A549 (cell line): ENCODE data around the gene PPM1M. TPM values are rescaled to one million over a fixed set of nuclear protein-coding genes. Genes with fewer than 3 reads are reported as not detected.

Experiments
- ATAC-seq, 2 experiments: fragments of 200-7000 bp in 1 of 2; fragments of >200 bp in 1 of 2; cut with Nextera tagmentation in 1 of 2; cut with Tn5 transposase in 1 of 2; 3 replicates each; pipeline versions ENCODE4 v1.8.0 to v1.9.1; 2018 to 2020; ENCODE audit warnings: mild to moderate bottlenecking in 1 of 2, moderate library complexity in 1 of 2
- CTCF ChIA-PET: fragments of 300-600 bp; sonication (Branson Sonifier 250); formaldehyde crosslinking; extraction: SDS; loops from one replicate; lab custom pipeline; 2021; ENCODE audit warnings: antibody characterized with exemption, inconsistent platforms; lab: Yijun Ruan, JAX
- POLR2A ChIA-PET: fragments of 350-600 bp; formaldehyde crosslinking; extraction: SDS; loops from one replicate; lab custom pipeline; 2021; ENCODE audit warnings: antibody characterized with exemption, inconsistent platforms; lab: Yijun Ruan, JAX
- DNase-seq, 2 experiments: peaks; one replicate each; pipeline versions ENCODE4 v3.0.0 to v3.0.0-alpha.2; 2011 to 2016; ENCODE audit warnings: low read depth in 1 of 2, low spot score in 1 of 2
- FAIRE-seq: peaks from 2 replicates; lab custom pipeline; 2011; peaks lifted over from hg19 to GRCh38; lab: Jason Lieb, UNC
- H3K27ac ChIP-seq, 2 experiments: fragments of >200 bp; sonication (Bioruptor Twin); formaldehyde crosslinking; 3 replicates each; pipeline ENCODE4 v1.5.1; 2016 to 2017
- H3K4me1 ChIP-seq: fragments of >200 bp; sonication (Bioruptor Twin); formaldehyde crosslinking; 3 replicates; pipeline ENCODE4 v1.6.1; 2016
- H3K4me2 ChIP-seq: fragments of >200 bp; sonication (Bioruptor Twin); formaldehyde crosslinking; 3 replicates; pipeline ENCODE4 v1.6.1; 2016
- H3K4me3 ChIP-seq: fragments of >200 bp; sonication (Bioruptor Twin); formaldehyde crosslinking; 3 replicates; pipeline ENCODE4 v1.5.1; 2016
- H3K9me3 ChIP-seq: fragments of >200 bp; sonication (Bioruptor Twin); formaldehyde crosslinking; 3 replicates; pipeline ENCODE4 v1.6.1; 2016
- ATOH8 ChIP-seq: fragments of 250-450 bp; sonication (Bioruptor Pico); IDR thresholded peaks from 2 replicates; pipeline ENCODE4 v1.5.0; 2020; ENCODE audit warnings: low read depth, mild to moderate bottlenecking, moderate library complexity
- BCL3 ChIP-seq: fragments of >200 bp; sonication (Bioruptor Twin); formaldehyde crosslinking; IDR thresholded peaks from 3 replicates; pipeline ENCODE4 v1.6.1; 2016
- CBX8 ChIP-seq: fragments of 200-600 bp; sonication (generic); IDR thresholded peaks from 2 replicates; pipeline ENCODE4 v1.6.1; 2016
- CEBPB ChIP-seq, 2 experiments: fragments of >200 bp in 1 of 2; sonication (Bioruptor Twin) in 1 of 2; formaldehyde crosslinking in 1 of 2; IDR thresholded peaks; 2 replicates each; pipeline ENCODE4 v1.6.1; 2012 to 2016
- CHD2 ChIP-seq: fragments of 150-350 bp; IDR thresholded peaks from 2 replicates; pipeline ENCODE4 v1.6.1; 2014; ENCODE audit warnings: low read length; ENCODE audit not compliant: partially characterized antibody
- ESRRA ChIP-seq: fragments of 150-350 bp; IDR thresholded peaks from 2 replicates; pipeline ENCODE4 v1.6.1; 2014; ENCODE audit warnings: mild to moderate bottlenecking, low read length, borderline replicate concordance
- GATA3 ChIP-seq: IDR thresholded peaks from 2 replicates; pipeline ENCODE4 v1.6.1; 2012; ENCODE audit warnings: borderline replicate concordance
- HES2 ChIP-seq: fragments of >200 bp; sonication (Bioruptor Twin); formaldehyde crosslinking; IDR thresholded peaks from 2 replicates; pipeline ENCODE4 v1.6.1; 2016
- HEYL ChIP-seq: fragments of 250-450 bp; sonication (Bioruptor Pico); IDR thresholded peaks from 2 replicates; pipeline ENCODE4 v1.8.0; 2021; ENCODE audit warnings: mild to moderate bottlenecking, moderate library complexity
- HOXA7 ChIP-seq: fragments of 250-450 bp; sonication (Bioruptor Pico); IDR thresholded peaks from 2 replicates; pipeline ENCODE4 v1.5.0; 2020; ENCODE audit warnings: mild to moderate bottlenecking, moderate library complexity
- HOXB5 ChIP-seq: fragments of 250-450 bp; sonication (Bioruptor Pico); IDR thresholded peaks from 2 replicates; pipeline ENCODE4 v1.5.0; 2020; ENCODE audit warnings: mild to moderate bottlenecking, moderate library complexity
- JUN ChIP-seq, 2 experiments: fragments of >200 bp; sonication (Bioruptor Twin); formaldehyde crosslinking; IDR thresholded peaks; 2 replicates in 1 of 2; 3 replicates in 1 of 2; pipeline ENCODE4 v1.6.1; 2016 to 2017
- KDM1A ChIP-seq: fragments of 200-600 bp; sonication (generic); IDR thresholded peaks from 2 replicates; pipeline ENCODE4 v1.6.1; 2016; ENCODE audit warnings: low read depth, mild to moderate bottlenecking
- MAFK ChIP-seq: fragments of 450-650 bp; IDR thresholded peaks from 2 replicates; pipeline ENCODE4 v1.6.1; 2014; ENCODE audit not compliant: partially characterized antibody
- MAX ChIP-seq: IDR thresholded peaks from 2 replicates; pipeline ENCODE4 v1.6.1; 2012
- NR3C1 ChIP-seq: fragments of >200 bp; sonication (Bioruptor Twin); formaldehyde crosslinking; IDR thresholded peaks from 3 replicates; pipeline ENCODE4 v1.6.1; 2017
- RAD21 ChIP-seq, 2 experiments: fragments of >200 bp in 1 of 2; sonication (Bioruptor Twin) in 1 of 2; formaldehyde crosslinking in 1 of 2; IDR thresholded peaks in 1 of 2; conservative IDR thresholded peaks in 1 of 2; 2 replicates in 1 of 2; 3 replicates in 1 of 2; pipeline ENCODE4 v1.6.1; 2012 to 2018; ENCODE audit warnings: inconsistent platforms in 1 of 2
- REST ChIP-seq: fragments of 200-600 bp; sonication (generic); IDR thresholded peaks from 2 replicates; pipeline ENCODE4 v1.6.1; 2016; ENCODE audit warnings: antibody characterized with exemption, mild to moderate bottlenecking, moderate library complexity
- RFX5 ChIP-seq: fragments of 450-650 bp; IDR thresholded peaks from 2 replicates; pipeline ENCODE4 v1.7.1; 2014; ENCODE audit warnings: antibody characterized with exemption, mild to moderate bottlenecking, moderate library complexity
- SMC3 ChIP-seq: fragments of >200 bp; sonication (Bioruptor Twin); formaldehyde crosslinking; IDR thresholded peaks from 3 replicates; pipeline ENCODE4 v1.6.1; 2018; ENCODE audit warnings: inconsistent platforms
- USF2 ChIP-seq: fragments of 450-650 bp; IDR thresholded peaks from 2 replicates; pipeline ENCODE4 v1.6.1; 2014; ENCODE audit warnings: antibody characterized with exemption
- WGBS: methylation state at CpG from one replicate; pipeline ENCODE4 v1.1.6; 2017; ENCODE audit errors: missing lambda C conversion rate; 5-methylcytosine and 5-hydroxymethylcytosine counted together
- polyA plus RNA-seq, 4 experiments: library from polyadenylated mRNA; depleted of rRNA in 3 of 4; stranded (reverse); fragments of >200 nt; fragmentation: RNase III in 1 of 4; extraction: RNeasy Plus Mini Kit Qiagen cat#74134 plus additional on column Dnase treatment in 1 of 4; gene quantifications; 2 replicates in 3 of 4; 3 replicates in 1 of 4; pipeline ENCODE4 v1.2.3, GENCODE V29; 2011 to 2017

Gene PPM1M
- polyA plus RNA-seq, 2 of the 4 experiments (the other 2 are of a cell fraction), result 5.9 to 6.3 TPM

- TF ChIP-seq ATOH8 (CRISPR knock-in tag), result no peak
- TF ChIP-seq REST, result no peak
- no peak for TF ChIP-seq HES2
- TF ChIP-seq CHD2, result no peak
- no peak for TF ChIP-seq BCL3
- no peak for TF ChIP-seq CEBPB (IDR thresholded peaks at IDR 0.05)
- TF ChIP-seq MAX, result no peak
- no peak for TF ChIP-seq CBX8
- no peak for TF ChIP-seq RAD21 (conservative IDR thresholded peaks at IDR 0.05 in 1 of 2, IDR thresholded peaks at IDR 0.05 in 1 of 2)
- TF ChIP-seq GATA3, result no peak
- no peak for TF ChIP-seq HOXA7 (CRISPR knock-in tag)
- no peak for TF ChIP-seq USF2
- no peak for TF ChIP-seq KDM1A
- TF ChIP-seq HOXB5, result no peak
- no peak for TF ChIP-seq MAFK
- no peak for TF ChIP-seq SMC3
- no peak for TF ChIP-seq HEYL
- POLR2A ChIA-PET, result no interaction called here
- WGBS, result 67% methylated on average over 10 of the region's 11 CpGs
- FAIRE-seq (no peak), DNase-seq (no peak), ATAC-seq (no peak)
- Histone ChIP-seq H3K4me2 (no peak overlapping the region), H3K27ac (no peak overlapping the region), H3K4me1 (peaks cover 10% of the 10 kb centered on the region), H3K4me3 (no peak overlapping the region), H3K9me3 (no peaks in the 10 kb centered on the region)
- CTCF ChIA-PET, result interaction anchor here (17.0 kb wide), 1 partner anchor 43 kb away, joined by 311 read pairs; no protein-coding TSS in a partner anchor
These were observed 49.0 kb downstream of the PPM1M start for GRCh38 chr3:52294320-52295150.

GRCh38 chr3:52295671-52296208 lies 50.2 kb downstream of the PPM1M start:
- no peak overlapping the region for H3K4me3 ChIP-seq
- TF ChIP-seq NR3C1, result no peak
- no peak for TF ChIP-seq JUN (IDR thresholded peaks at IDR 0.05)
- no peak for TF ChIP-seq ESRRA
- no peak for TF ChIP-seq RFX5
- H3K4me1 ChIP-seq, result peaks cover 14% of the 10 kb centered on the region
- DNase-seq, result no peak
- POLR2A ChIA-PET, result no interaction called here
- 62% methylated on average over 3 of the region's 5 CpGs for WGBS
- no peak overlapping the region for H3K4me2 ChIP-seq
- ATAC-seq, result no peak
- H3K27ac ChIP-seq, result no peak overlapping the region
- FAIRE-seq, result no peak
- H3K9me3 ChIP-seq, result no peaks in the 10 kb centered on the region
- CTCF ChIA-PET, result interaction anchor here (1.1 to 17.0 kb wide), 3 partner anchors 12 to 42 kb away, joined by 3 to 311 read pairs (median 3); no protein-coding TSS in a partner anchor
